Gastroesophageal sphincter (tissue), 4 donors: ENCODE measurements around the gene OR8B12. TPM values are rescaled to one million over a fixed set of nuclear protein-coding genes. Genes with fewer than 3 reads are reported as not detected.

Source experiments
- ATAC-seq: fragments of 150-250 bp; one replicate; pipeline ENCODE4 v1.9.1; 2016; ENCODE audit warnings: mild to moderate bottlenecking, moderate library complexity
- H3K27ac ChIP-seq, 4 donors: fragments of 200-600 bp; sonication (generic) in 3 of 4; 1 replicate in 3 of 4; 2 replicates in 1 of 4; pipeline ENCODE4 v1.5.1; 2016 to 2019
- H3K27me3 ChIP-seq: fragments of 200-600 bp; sonication (generic); one replicate; pipeline ENCODE4 v1.5.1; 2019
- H3K36me3 ChIP-seq, 2 donors: fragments of 200-600 bp; sonication (generic); one replicate each; pipeline ENCODE4 v1.5.1; 2019; ENCODE audit warnings: control low read depth in 1 of 2
- H3K4me1 ChIP-seq, 3 donors: fragments of 200-600 bp; sonication (generic); 1 replicate in 2 of 3; 2 replicates in 1 of 3; pipeline ENCODE4 v1.5.1; 2016 to 2019; ENCODE audit warnings: control low read depth in 2 of 3
- H3K4me3 ChIP-seq, 2 donors: fragments of 200-600 bp; sonication (generic); one replicate each; pipeline ENCODE4 v1.5.1; 2019; ENCODE audit warnings: mild to moderate bottlenecking in 1 of 2, moderate library complexity in 1 of 2
- H3K9me3 ChIP-seq, 3 donors: fragments of 200-600 bp; sonication (generic); one replicate each; pipeline ENCODE4 v1.5.1; 2017 to 2019; ENCODE audit warnings: control low read depth in 2 of 3
- EP300 ChIP-seq: sonication (generic); formaldehyde crosslinking; IDR thresholded peaks from one replicate; pipeline ENCODE4 v1.6.1; 2017; ENCODE audit warnings: antibody characterized with exemption, mild to moderate bottlenecking
- POLR2A ChIP-seq, 2 donors: fragments of 450-650 bp; IDR thresholded peaks; one replicate each; pipeline ENCODE4 v1.6.1; 2017; ENCODE audit warnings: antibody characterized with exemption in 2 of 2, mild to moderate bottlenecking in 2 of 2, moderate library complexity in 1 of 2
- POLR2AphosphoS5 ChIP-seq: sonication (generic); formaldehyde crosslinking; IDR thresholded peaks from one replicate; pipeline ENCODE4 v1.6.1; 2017; ENCODE audit warnings: antibody characterized with exemption
- WGBS, 2 donors: methylation state at CpG; one replicate each; pipeline ENCODE4 v1.1.5; 2018; ENCODE audit warnings: low coverage in 1 of 2; 5-methylcytosine and 5-hydroxymethylcytosine counted together
- small RNA-seq, 4 donors: library from RNA; depleted of rRNA; stranded (forward); fragments of <200 nt; gene quantifications; one replicate each; pipeline ENCODE3, GENCODE V24; 2016
- total RNA-seq, 4 donors: library from RNA; depleted of rRNA; stranded (reverse); fragments of >200 nt; gene quantifications; one replicate each; pipeline ENCODE4 v1.1.0, GENCODE V29; 2016
- TF ChIP-seq, protein P1 (sequence below), 4 experiments: fragments of 200-600 bp in 2 of 4; fragments of 450-650 bp in 2 of 4; sonication (generic) in 1 of 4; IDR thresholded peaks; one replicate each; pipeline ENCODE4 v1.5.1; 2017 to 2019; ENCODE audit warnings: antibody characterized with exemption in 4 of 4, mild to moderate bottlenecking in 2 of 4, moderate library complexity in 2 of 4

Gene OR8B12
- total RNA-seq, 4 donors from 2014 or later: not detected

DNA sequence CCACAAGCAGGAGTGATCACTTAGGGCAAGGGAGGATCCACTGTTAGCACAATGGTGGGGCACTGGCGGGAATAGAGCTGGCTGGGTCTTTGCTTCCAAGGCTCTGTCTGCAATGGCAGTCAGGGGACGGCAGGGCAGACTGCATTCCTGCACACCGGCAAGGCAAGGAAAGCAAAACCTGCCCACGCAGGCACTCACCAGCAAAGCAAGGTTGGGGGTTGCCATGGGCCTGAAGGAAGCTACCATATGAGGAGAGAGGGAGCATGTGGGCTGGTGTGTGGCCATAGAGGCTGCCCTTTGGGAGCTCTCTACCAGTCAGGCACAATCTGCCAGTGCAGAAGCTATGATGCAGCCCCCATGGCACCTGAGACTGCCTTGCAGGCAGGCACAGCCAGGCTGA lies 33.2 kb downstream of the OR8B12 start:
- Histone ChIP-seq H3K4me3 (no peak overlapping the region), H3K27ac (no peak overlapping the region), H3K4me1 (no peaks in the 10 kb centered on the region), H3K9me3 (peaks cover 0 to 8% (median 0%) of the 10 kb centered on the region in 3 donors), H3K36me3 (no peaks in the 10 kb centered on the region), H3K27me3 (peaks cover 13% of the 10 kb centered on the region)
- ATAC-seq: no peak
- TF ChIP-seq, protein P1, sequence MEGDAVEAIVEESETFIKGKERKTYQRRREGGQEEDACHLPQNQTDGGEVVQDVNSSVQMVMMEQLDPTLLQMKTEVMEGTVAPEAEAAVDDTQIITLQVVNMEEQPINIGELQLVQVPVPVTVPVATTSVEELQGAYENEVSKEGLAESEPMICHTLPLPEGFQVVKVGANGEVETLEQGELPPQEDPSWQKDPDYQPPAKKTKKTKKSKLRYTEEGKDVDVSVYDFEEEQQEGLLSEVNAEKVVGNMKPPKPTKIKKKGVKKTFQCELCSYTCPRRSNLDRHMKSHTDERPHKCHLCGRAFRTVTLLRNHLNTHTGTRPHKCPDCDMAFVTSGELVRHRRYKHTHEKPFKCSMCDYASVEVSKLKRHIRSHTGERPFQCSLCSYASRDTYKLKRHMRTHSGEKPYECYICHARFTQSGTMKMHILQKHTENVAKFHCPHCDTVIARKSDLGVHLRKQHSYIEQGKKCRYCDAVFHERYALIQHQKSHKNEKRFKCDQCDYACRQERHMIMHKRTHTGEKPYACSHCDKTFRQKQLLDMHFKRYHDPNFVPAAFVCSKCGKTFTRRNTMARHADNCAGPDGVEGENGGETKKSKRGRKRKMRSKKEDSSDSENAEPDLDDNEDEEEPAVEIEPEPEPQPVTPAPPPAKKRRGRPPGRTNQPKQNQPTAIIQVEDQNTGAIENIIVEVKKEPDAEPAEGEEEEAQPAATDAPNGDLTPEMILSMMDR (IDR thresholded peaks at IDR 0.05): no peak
- TF ChIP-seq EP300: no peak
- no peak for TF ChIP-seq POLR2A (IDR thresholded peaks at IDR 0.05)
- no peak for TF ChIP-seq POLR2AphosphoS5
- WGBS, 2 donors: no CpG with 5 or more reads among the region's 4 CpGs

DNA sequence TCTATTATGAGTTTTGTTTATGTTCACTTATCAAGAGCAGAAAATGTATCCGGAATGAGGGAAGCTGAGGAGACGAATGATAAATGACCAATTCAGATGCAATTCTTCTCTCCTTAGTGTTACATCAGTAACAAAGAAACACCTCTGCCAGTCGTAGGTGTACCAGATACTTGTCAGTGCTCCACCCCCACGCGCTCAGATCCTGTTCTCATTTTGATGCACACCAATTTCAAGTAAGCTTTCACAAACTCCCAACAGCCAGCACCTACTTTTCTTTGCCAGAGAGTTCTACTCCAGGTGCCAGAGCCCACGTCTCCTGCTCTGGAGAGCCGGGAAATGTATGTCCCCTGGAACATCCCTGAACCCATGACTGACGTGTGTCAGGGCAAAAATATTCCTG lies 43.7 kb downstream of the OR8B12 start:
- Histone ChIP-seq H3K36me3 (no peaks in the 10 kb centered on the region), H3K27me3 (peaks cover 10% of the 10 kb centered on the region), H3K4me1 (no peaks in the 10 kb centered on the region), H3K4me3 (no peak overlapping the region), H3K27ac (no peak overlapping the region), H3K9me3 (no peaks in the 10 kb centered on the region)
- no peak for ATAC-seq
- 62 to 65% methylated on average over 6 to 7 of the region's 8 CpGs for WGBS, 2 donors
- TF ChIP-seq EP300 (no peak), POLR2A (IDR thresholded peaks at IDR 0.05) (no peak), POLR2AphosphoS5 (no peak)
- TF ChIP-seq, protein P1 (IDR thresholded peaks at IDR 0.05): no peak

DNA sequence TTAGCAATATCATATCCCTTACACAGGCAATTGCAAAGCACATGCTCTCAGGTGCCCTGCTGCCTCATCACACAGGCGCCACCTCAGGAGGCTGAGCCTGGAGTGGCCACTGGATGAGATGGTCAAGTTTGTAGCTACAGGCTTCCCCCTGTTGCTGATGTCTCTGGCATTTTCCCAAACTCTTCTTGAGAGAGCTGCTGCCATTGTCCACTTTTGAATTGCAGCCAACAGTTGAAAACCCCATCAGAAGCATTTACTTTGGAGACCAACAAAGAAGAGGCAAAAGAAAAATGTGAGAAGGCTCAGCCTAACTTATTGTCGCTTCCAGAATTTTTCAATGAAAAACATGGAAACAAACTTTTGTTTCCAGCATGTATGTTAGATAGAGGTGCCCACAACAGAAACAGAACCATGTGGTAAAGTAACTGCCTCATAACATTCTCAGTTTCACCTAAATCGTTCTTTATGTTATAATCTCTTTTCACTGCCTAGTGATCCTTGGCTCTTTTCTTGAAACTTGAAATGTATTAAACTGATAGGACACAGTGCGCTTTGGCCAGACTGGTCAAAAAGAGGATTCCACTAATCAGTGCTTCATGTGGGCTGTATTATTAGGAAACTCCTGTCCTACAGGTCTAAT lies 50.3 kb downstream of the OR8B12 start:
- H3K9me3 ChIP-seq: no peaks in the 10 kb centered on the region
- H3K27me3 ChIP-seq: peaks cover 10% of the 10 kb centered on the region
- no peaks in the 10 kb centered on the region for H3K4me1 ChIP-seq
- TF ChIP-seq POLR2AphosphoS5 (no peak), EP300 (no peak), POLR2A (IDR thresholded peaks at IDR 0.05) (no peak)
- TF ChIP-seq, protein P1 (IDR thresholded peaks at IDR 0.05): no peak
- H3K4me3 ChIP-seq: no peak overlapping the region
- no peaks in the 10 kb centered on the region for H3K36me3 ChIP-seq
- WGBS, 2 donors: 71 to 89% methylated on average over 2 to 3 of the region's 4 CpGs
- H3K27ac ChIP-seq: no peak overlapping the region
- ATAC-seq: no peak

Small RNA genes within 50 kb of the gene (small RNA-seq; reads per million reads assigned to genes)
- gene OR8A3P: 0 reads per million in 4 donors

Other genes starting within 250 kb of the OR8B12 start
- not detected for gene OR8D1, start 229.7 kb downstream of the OR8B12 start, total RNA-seq
- gene OR8D2, start 223.5 kb downstream of the OR8B12 start, total RNA-seq: not detected
- not detected for gene OR8B2, start 159.2 kb downstream of the OR8B12 start, total RNA-seq
- gene OR8B3, start 144.6 kb downstream of the OR8B12 start, total RNA-seq: not detected
- gene OR8B4, start 118.8 kb downstream of the OR8B12 start, total RNA-seq: not detected
- gene OR8B8, start 98.0 kb downstream of the OR8B12 start, total RNA-seq: not detected
- gene OR8A1, start 26.3 kb upstream of the OR8B12 start, total RNA-seq: not detected
- gene PANX3, start 67.8 kb upstream of the OR8B12 start, total RNA-seq: under 1 TPM in 1 of 4 donors, not detected in 3; 0.47 TPM
- 10 to 100 TPM; 35.2 to 54.2 (median 42.4) TPM for gene TBRG1, start 79.2 kb upstream of the OR8B12 start, total RNA-seq
- 1 to 10 TPM; 2.7 to 7.5 (median 4.0) TPM for gene SIAE, start 130.1 kb upstream of the OR8B12 start, total RNA-seq
- gene SPA17, start 130.2 kb upstream of the OR8B12 start, total RNA-seq: 10 to 100 TPM in 1 of 4 donors, 1 to 10 TPM in 3; 4.6 to 15.3 (median 7.4) TPM
- gene NRGN, start 196.3 kb upstream of the OR8B12 start, total RNA-seq: 1 to 10 TPM in 3 of 4 donors, under 1 TPM in 1; 0.66 to 2.4 (median 1.8) TPM
- gene VSIG2, start 208.6 kb upstream of the OR8B12 start, total RNA-seq: 1 to 10 TPM in 2 of 4 donors, under 1 TPM in 1, not detected in 1; 0.58 to 3.2 (median 1.2) TPM
- 10 to 100 TPM in 3 of 4 donors, 1 to 10 TPM in 1; 9.8 to 38.4 (median 22.4) TPM for gene ESAM, start 218.6 kb upstream of the OR8B12 start, total RNA-seq